SU-DHL-6 (cell line): Measurements from ENCODE around the gene TOR4A.

Source experiments
- H2AFZ ChIP-seq: fragments of 200-600 bp; sonication (generic); 2 replicates; pipeline ENCODE4 v1.6.1; 2014; ENCODE audit warnings: low read depth, mild to moderate bottlenecking, moderate library complexity, mixed read lengths, antibody characterized with exemption, low read length; ENCODE audit not compliant: severe bottlenecking
- H3F3A ChIP-seq: fragments of 200-600 bp; shearing (Covaris generic); 2 replicates; pipeline ENCODE4 v1.6.0; 2016; ENCODE audit warnings: antibody characterized with exemption, mild to moderate bottlenecking; ENCODE audit not compliant: insufficient read depth
- H3K27ac ChIP-seq: fragments of 200-600 bp; sonication (generic); 2 replicates; pipeline ENCODE4 v1.5.1; 2016; ENCODE audit warnings: low read depth, mild to moderate bottlenecking, low read length, moderate library complexity, mixed read lengths
- H3K27me3 ChIP-seq: fragments of 200-600 bp; sonication (generic), shearing (Covaris generic); 2 replicates; pipeline ENCODE4 v1.6.0; 2014; ENCODE audit warnings: mild to moderate bottlenecking, low read length
- H3K36me3 ChIP-seq: fragments of 200-600 bp; sonication (generic); 2 replicates; pipeline ENCODE4 v1.6.1; 2014; ENCODE audit warnings: mild to moderate bottlenecking, low read length, mixed read lengths
- H3K4me2 ChIP-seq: fragments of 300-600, 200-600 bp; shearing (Covaris generic), sonication (generic); 2 replicates; pipeline ENCODE4 v1.6.0; 2014; ENCODE audit warnings: low read length, low read depth, mild to moderate bottlenecking; ENCODE audit not compliant: poor library complexity, severe bottlenecking
- H3K4me3 ChIP-seq: fragments of 200-600 bp; sonication (generic); 2 replicates; pipeline ENCODE4 v1.5.1; 2014; ENCODE audit warnings: antibody characterized with exemption, low read length, mild to moderate bottlenecking, mixed read lengths; ENCODE audit not compliant: insufficient read depth, poor library complexity, severe bottlenecking
- H3K79me2 ChIP-seq: fragments of 200-600 bp; sonication (generic); 2 replicates; pipeline ENCODE4 v1.6.1; 2014; ENCODE audit warnings: mild to moderate bottlenecking, low read length, moderate library complexity; ENCODE audit not compliant: insufficient read depth
- H3K9ac ChIP-seq: fragments of 200-600 bp; sonication (generic); 2 replicates; pipeline ENCODE4 v1.7.0; 2014; ENCODE audit warnings: mild to moderate bottlenecking, low read length
- H3K9me2 ChIP-seq: fragments of 200-600 bp; sonication (generic); replicated peaks from 2 replicates; pipeline ENCODE4 v1.6.1; 2014; ENCODE audit warnings: low read length; ENCODE audit not compliant: insufficient read depth
- H3K9me3 ChIP-seq: fragments of 200-600 bp; sonication (generic); 2 replicates; pipeline ENCODE4 v1.6.1; 2014; ENCODE audit warnings: low read length, mixed read lengths; ENCODE audit not compliant: insufficient read depth
- H4K20me1 ChIP-seq: fragments of 200-600 bp; sonication (generic); 2 replicates; pipeline ENCODE4 v1.6.1; 2014; ENCODE audit warnings: low read depth, mild to moderate bottlenecking, antibody characterized with exemption, low read length, moderate library complexity, mixed read lengths
- EZH2phosphoT487 ChIP-seq: fragments of 200-600 bp; sonication (generic), shearing (Covaris generic); conservative IDR thresholded peaks from 2 replicates; pipeline ENCODE4 v1.6.1; 2018; ENCODE audit warnings: mild to moderate bottlenecking, antibody characterized with exemption, low read length, moderate library complexity, mixed read lengths
- TF ChIP-seq, protein P1 (sequence below): fragments of 200-600 bp; sonication (generic); IDR thresholded peaks from one replicate; pipeline ENCODE4 v1.5.1; 2017; ENCODE audit warnings: antibody characterized with exemption, mild to moderate bottlenecking, low read length, moderate library complexity; ENCODE audit not compliant: insufficient read depth, poor library complexity, severe bottlenecking

The TOR4A gene

DNA sequence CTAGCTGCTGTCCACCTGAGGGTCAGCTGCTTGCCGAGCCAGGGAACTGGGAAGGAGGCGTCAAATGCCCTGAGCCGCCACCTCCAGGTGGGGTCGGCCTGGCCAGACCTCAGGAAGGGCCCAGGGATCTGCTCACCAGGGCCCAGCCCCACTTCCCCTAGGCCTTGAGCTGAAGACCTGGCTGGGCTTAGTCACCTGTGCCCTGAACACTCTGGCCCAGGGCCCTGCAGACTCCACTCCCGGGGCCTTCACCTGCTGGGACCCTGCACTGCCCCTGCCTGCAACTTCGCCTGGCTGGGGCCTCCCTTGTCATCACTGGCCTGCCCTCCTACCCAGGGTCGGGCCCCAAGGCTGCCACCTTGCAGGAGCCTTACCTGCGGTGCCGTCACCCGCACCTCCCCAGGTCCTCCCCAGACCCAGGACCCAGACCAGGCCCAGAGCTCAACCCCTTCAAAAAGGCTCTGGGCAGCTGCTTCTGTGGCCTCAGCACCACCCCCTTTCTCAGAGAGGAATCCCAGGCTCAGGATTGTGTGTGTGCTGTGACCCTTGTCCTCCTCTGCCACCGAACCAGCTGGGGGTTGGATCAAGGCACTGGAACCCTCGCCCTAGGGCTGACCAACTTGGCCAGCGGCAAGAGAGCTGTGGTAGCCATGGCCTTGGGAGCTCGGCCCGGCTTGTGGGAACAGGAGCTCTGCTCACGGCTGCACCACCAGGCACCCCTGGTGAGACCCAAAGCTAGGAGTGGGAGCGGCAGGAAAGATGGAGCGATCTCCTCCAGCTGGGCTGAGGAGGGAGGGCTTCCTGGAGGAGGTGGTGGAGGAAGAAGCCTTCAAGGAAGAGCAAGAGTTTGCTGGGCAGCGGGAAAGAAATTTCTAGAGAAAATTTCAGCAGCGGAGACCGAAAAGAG is 23.6 kb upstream of the TOR4A start:
- H2AFZ ChIP-seq: no peak overlapping the region
- H3K4me3 ChIP-seq: peak overlapping the region; percentile 78
- H3K9me3 ChIP-seq: no peaks in the 10 kb centered on the region
- no peaks in the 10 kb centered on the region for H3K36me3 ChIP-seq
- H3K4me2 ChIP-seq: peak overlapping the region; percentile 93
- no peaks in the 10 kb centered on the region for H4K20me1 ChIP-seq
- H3K27me3 ChIP-seq: no peaks in the 10 kb centered on the region
- H3K79me2 ChIP-seq: peaks cover 15% of the 10 kb centered on the region
- H3F3A ChIP-seq: no peaks in the 10 kb centered on the region
- no peak overlapping the region for H3K27ac ChIP-seq
- TF ChIP-seq EZH2phosphoT487: no peak
- TF ChIP-seq, protein P1, sequence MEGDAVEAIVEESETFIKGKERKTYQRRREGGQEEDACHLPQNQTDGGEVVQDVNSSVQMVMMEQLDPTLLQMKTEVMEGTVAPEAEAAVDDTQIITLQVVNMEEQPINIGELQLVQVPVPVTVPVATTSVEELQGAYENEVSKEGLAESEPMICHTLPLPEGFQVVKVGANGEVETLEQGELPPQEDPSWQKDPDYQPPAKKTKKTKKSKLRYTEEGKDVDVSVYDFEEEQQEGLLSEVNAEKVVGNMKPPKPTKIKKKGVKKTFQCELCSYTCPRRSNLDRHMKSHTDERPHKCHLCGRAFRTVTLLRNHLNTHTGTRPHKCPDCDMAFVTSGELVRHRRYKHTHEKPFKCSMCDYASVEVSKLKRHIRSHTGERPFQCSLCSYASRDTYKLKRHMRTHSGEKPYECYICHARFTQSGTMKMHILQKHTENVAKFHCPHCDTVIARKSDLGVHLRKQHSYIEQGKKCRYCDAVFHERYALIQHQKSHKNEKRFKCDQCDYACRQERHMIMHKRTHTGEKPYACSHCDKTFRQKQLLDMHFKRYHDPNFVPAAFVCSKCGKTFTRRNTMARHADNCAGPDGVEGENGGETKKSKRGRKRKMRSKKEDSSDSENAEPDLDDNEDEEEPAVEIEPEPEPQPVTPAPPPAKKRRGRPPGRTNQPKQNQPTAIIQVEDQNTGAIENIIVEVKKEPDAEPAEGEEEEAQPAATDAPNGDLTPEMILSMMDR: no peak
- no peaks in the 10 kb centered on the region for H3K9me2 ChIP-seq
- H3K9ac ChIP-seq: peak overlapping the region; percentile 100

DNA sequence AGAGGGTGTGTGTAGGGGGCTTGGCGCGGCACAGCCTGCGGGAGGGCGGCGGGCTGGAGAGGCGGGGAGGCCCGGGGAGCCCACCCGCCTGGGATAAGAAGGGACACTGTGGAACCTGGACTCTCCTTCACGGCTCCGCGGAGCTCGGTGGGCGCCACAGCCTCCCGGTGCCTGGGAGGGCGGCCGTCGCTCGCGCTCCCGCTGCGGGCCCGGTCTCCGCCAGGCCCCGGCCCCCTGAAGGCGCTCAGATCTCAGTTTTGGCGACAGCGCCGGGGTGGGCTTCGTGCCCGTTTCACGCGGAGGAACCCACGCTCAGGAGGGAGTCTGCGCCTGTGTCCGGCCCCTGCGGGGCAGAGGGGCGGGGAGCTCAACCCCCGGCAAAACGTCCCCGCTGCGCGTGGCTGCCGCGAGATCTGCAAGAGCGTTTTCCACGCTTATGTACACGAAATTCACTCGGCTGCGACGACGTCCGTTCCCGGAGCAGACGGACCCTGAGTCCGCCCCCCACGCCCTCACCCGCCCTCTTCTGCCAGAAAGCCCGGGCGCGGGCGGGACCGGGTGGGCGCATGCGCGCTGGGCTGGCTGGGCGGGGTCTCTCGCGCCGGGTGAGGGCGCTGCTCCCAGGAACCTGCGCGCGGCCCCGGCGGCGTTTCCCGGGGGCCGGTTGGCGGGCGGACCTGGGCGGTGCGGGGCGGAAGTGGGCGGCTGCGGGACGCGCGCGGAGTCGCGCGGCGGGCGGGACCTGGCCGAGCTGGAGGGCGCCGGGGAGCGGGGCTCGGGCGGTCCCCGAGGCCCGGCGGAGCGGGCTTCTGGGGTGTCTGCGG is 22.7 kb upstream of the TOR4A start, which contains the start of gene NELFB:
Gene NELFB, plus strand, starts transcription at position 704 of the 824 bp plus-strand sequence.
- Histone ChIP-seq H3F3A (no peaks in the 10 kb centered on the region), H3K36me3 (no peaks in the 10 kb centered on the region), H3K27me3 (no peaks in the 10 kb centered on the region), H4K20me1 (no peaks in the 10 kb centered on the region), H3K79me2 (peaks cover 15% of the 10 kb centered on the region), H3K4me2 (peak within 1 kb of the TSS; percentile 96), H3K27ac (peak within 1 kb of the TSS; percentile 69), H3K4me3 (peak within 1 kb of the TSS; percentile 99), H2AFZ (peak within 1 kb of the TSS; percentile 98), H3K9me3 (no peaks in the 10 kb centered on the region), H3K9me2 (no peaks in the 10 kb centered on the region), H3K9ac (peak within 1 kb of the TSS; percentile 100)
- TF ChIP-seq, protein P1: no peak
- TF ChIP-seq EZH2phosphoT487: no peak

DNA sequence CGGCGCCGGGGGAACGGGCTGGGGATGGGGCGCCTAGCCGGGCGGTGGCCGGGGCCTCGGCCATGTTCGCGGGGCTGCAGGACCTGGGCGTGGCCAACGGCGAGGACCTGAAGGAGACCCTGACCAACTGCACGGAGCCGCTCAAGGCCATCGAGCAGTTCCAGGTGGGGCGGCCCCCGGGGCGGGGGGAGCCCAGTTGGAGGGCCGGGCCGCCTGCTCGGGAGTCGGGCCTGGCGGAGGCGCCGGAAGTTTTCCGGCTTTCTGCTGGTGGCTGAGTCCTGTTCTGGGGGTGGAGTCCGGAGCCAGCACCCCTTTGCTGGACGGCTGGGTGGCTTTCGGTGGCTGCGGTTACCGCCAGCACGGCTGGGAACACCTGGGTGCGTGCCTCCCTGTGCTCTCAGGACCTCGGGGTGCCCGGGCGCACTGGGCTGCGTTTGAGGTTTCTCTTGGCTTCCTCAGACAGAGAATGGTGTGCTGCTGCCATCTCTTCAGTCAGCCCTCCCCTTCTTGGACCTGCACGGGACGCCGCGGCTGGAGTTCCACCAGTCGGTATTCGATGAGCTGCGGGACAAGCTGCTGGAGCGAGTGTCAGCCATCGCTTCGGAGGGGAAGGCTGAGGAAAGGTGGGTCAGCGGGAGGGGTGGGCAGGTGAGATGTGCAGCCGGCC is 21.9 kb upstream of the TOR4A start:
- H3K27ac ChIP-seq: peak overlapping the region; percentile 69
- no peak for TF ChIP-seq EZH2phosphoT487
- TF ChIP-seq, protein P1: no peak
- H4K20me1 ChIP-seq: no peaks in the 10 kb centered on the region
- H2AFZ ChIP-seq: peak overlapping the region; percentile 84
- peaks cover 15% of the 10 kb centered on the region for H3K79me2 ChIP-seq
- H3K9me2 ChIP-seq: no peaks in the 10 kb centered on the region
- peak overlapping the region; percentile 96 for H3K4me2 ChIP-seq
- no peaks in the 10 kb centered on the region for H3F3A ChIP-seq
- peak overlapping the region; percentile 100 for H3K9ac ChIP-seq
- H3K9me3 ChIP-seq: no peaks in the 10 kb centered on the region
- peak overlapping the region; percentile 99 for H3K4me3 ChIP-seq
- H3K27me3 ChIP-seq: no peaks in the 10 kb centered on the region
- H3K36me3 ChIP-seq: no peaks in the 10 kb centered on the region
